H9 (cell line): ENCODE results near the gene CD93. TPM values are rescaled to one million over a fixed set of nuclear protein-coding genes. Genes with fewer than 3 reads are reported as not detected.

Experiments used
- DNase-seq: peaks from one replicate; pipeline ENCODE4 v3.0.0-alpha.2; 2017
- H2AFZ ChIP-seq: one replicate; pipeline ENCODE4 v1.6.1; 2013; ENCODE audit warnings: mild to moderate bottlenecking, low read length, control low read depth, moderate library complexity
- H2AK5ac ChIP-seq: 2 replicates; pipeline ENCODE4 v1.6.1; 2013; ENCODE audit warnings: low read length, control low read depth, mixed read lengths; ENCODE audit not compliant: insufficient read length
- H2BK120ac ChIP-seq: one replicate; pipeline ENCODE4 v1.6.1; 2013; ENCODE audit warnings: low read depth, mild to moderate bottlenecking, low read length, control low read depth, inconsistent platforms; ENCODE audit not compliant: poor library complexity, severe bottlenecking
- H2BK12ac ChIP-seq: 2 replicates; pipeline ENCODE4 v1.6.1; 2013; ENCODE audit warnings: low read length, control low read depth, mixed read lengths, low read depth; ENCODE audit not compliant: insufficient read length
- H2BK15ac ChIP-seq: 2 replicates; pipeline ENCODE4 v1.6.1; 2013; ENCODE audit warnings: low read depth, low read length, control low read depth
- H2BK20ac ChIP-seq: one replicate; pipeline ENCODE4 v1.6.1; 2013; ENCODE audit warnings: low read depth, mild to moderate bottlenecking, low read length, control low read depth, inconsistent platforms; ENCODE audit not compliant: poor library complexity, severe bottlenecking
- H2BK5ac ChIP-seq: 2 replicates; pipeline ENCODE4 v1.6.1; 2013; ENCODE audit warnings: low read length, control low read depth, mixed read lengths; ENCODE audit not compliant: insufficient read length
- H3K14ac ChIP-seq: 2 replicates; pipeline ENCODE4 v1.6.1; 2013; ENCODE audit warnings: low read length, control low read depth; ENCODE audit not compliant: insufficient read depth
- H3K18ac ChIP-seq: 2 replicates; pipeline ENCODE4 v1.6.1; 2013; ENCODE audit warnings: low read depth, mild to moderate bottlenecking, mixed read lengths, low read length, control low read depth; ENCODE audit not compliant: insufficient read length
- H3K23ac ChIP-seq: 2 replicates; pipeline ENCODE4 v1.6.1; 2013; ENCODE audit warnings: low read length, control low read depth, mixed read lengths, low read depth; ENCODE audit not compliant: insufficient read length
- H3K23me2 ChIP-seq: 2 replicates; pipeline ENCODE4 v1.6.1; 2013; ENCODE audit warnings: low read depth, mild to moderate bottlenecking, mixed read lengths, low read length, control low read depth; ENCODE audit not compliant: insufficient read length, poor library complexity, severe bottlenecking
- H3K27ac ChIP-seq: 2 replicates; pipeline ENCODE4 v1.5.1; 2013; ENCODE audit warnings: low read length, control low read depth, mixed read lengths, low read depth; ENCODE audit not compliant: insufficient read length
- H3K27me3 ChIP-seq: 2 replicates; pipeline ENCODE4 v1.6.1; 2013; ENCODE audit warnings: low read length, control low read depth, inconsistent platforms; ENCODE audit not compliant: insufficient read depth
- H3K4ac ChIP-seq: 2 replicates; pipeline ENCODE4 v1.6.1; 2013; ENCODE audit warnings: low read depth, mild to moderate bottlenecking, control low read depth, inconsistent platforms, low read length, moderate library complexity
- H3K4me1 ChIP-seq: 2 replicates; pipeline ENCODE4 v1.6.1; 2013; ENCODE audit warnings: low read length, control low read depth, inconsistent platforms; ENCODE audit not compliant: insufficient read depth
- H3K4me2 ChIP-seq: 2 replicates; pipeline ENCODE4 v1.6.1; 2013; ENCODE audit warnings: low read length, control low read depth, mixed read lengths; ENCODE audit not compliant: insufficient read length, insufficient read depth
- H3K56ac ChIP-seq: 2 replicates; pipeline ENCODE4 v1.6.1; 2013; ENCODE audit warnings: low read depth, mild to moderate bottlenecking, mixed read lengths, low read length, control low read depth; ENCODE audit not compliant: insufficient read length
- H3K79me1 ChIP-seq: 2 replicates; pipeline ENCODE4 v1.6.1; 2013; ENCODE audit warnings: low read depth, mild to moderate bottlenecking, moderate library complexity, low read length, control low read depth, inconsistent platforms; ENCODE audit not compliant: insufficient read depth, poor library complexity, severe bottlenecking
- H3K79me2 ChIP-seq: 2 replicates; pipeline ENCODE4 v1.6.1; 2013; ENCODE audit warnings: low read length, control low read depth, inconsistent platforms; ENCODE audit not compliant: insufficient read depth
- H3K9ac ChIP-seq: 2 replicates; pipeline ENCODE4 v1.6.1; 2013; ENCODE audit warnings: low read length, control low read depth, mixed read lengths; ENCODE audit not compliant: insufficient read length; ENCODE audit errors: extremely low read depth
- H3K9me3 ChIP-seq: one replicate; pipeline ENCODE4 v1.6.1; 2013; ENCODE audit warnings: low read depth, low read length, inconsistent platforms; ENCODE audit not compliant: control insufficient read depth
- H3T11ph ChIP-seq: one replicate; pipeline ENCODE4 v1.6.1; 2013; ENCODE audit warnings: mild to moderate bottlenecking, low read length, control low read depth, inconsistent platforms
- H4K20me1 ChIP-seq: one replicate; pipeline ENCODE4 v1.6.1; 2013; ENCODE audit not compliant: control insufficient read depth, insufficient read length, insufficient read depth
- H4K5ac ChIP-seq: 2 replicates; pipeline ENCODE4 v1.6.1; 2013; ENCODE audit warnings: low read depth, mild to moderate bottlenecking, mixed read lengths, low read length, control low read depth; ENCODE audit not compliant: insufficient read length
- H4K8ac ChIP-seq: replicated peaks from 2 replicates; pipeline ENCODE4 v1.6.1; 2013; ENCODE audit warnings: low read length, control low read depth, mixed read lengths, low read depth; ENCODE audit not compliant: insufficient read length
- H4K91ac ChIP-seq: 2 replicates; pipeline ENCODE4 v1.6.1; 2013; ENCODE audit warnings: low read depth, mild to moderate bottlenecking, moderate library complexity, mixed read lengths, low read length, control low read depth; ENCODE audit not compliant: insufficient read length
- H3K27ac Mint-ChIP-seq, 3 experiments: 2 replicates in 2 of 3; 3 replicates in 1 of 3; pipeline ENCODE4 v1.8.0; 2020 to 2021; ENCODE audit warnings: mixed read lengths in 3 of 3, mild to moderate bottlenecking in 1 of 3, moderate library complexity in 1 of 3
- H3K27me3 Mint-ChIP-seq: 2 replicates; pipeline ENCODE4 v1.8.0; 2021; ENCODE audit warnings: low read depth, mild to moderate bottlenecking, moderate library complexity, mixed read lengths
- H3K36me3 Mint-ChIP-seq, 3 experiments: 2 replicates in 2 of 3; 3 replicates in 1 of 3; pipeline ENCODE4 v1.8.0; 2020 to 2021; ENCODE audit warnings: low read depth in 3 of 3, mixed read lengths in 3 of 3; ENCODE audit not compliant: insufficient read depth in 1 of 3
- H3K4me1 Mint-ChIP-seq, 2 experiments: 2 replicates each; pipeline ENCODE4 v1.8.0; 2020; ENCODE audit warnings: mixed read lengths in 2 of 2
- H3K4me3 Mint-ChIP-seq, 2 experiments: 2 replicates in 1 of 2; 3 replicates in 1 of 2; pipeline ENCODE4 v1.8.0; 2020 to 2021; ENCODE audit warnings: mild to moderate bottlenecking in 2 of 2, mixed read lengths in 2 of 2, moderate library complexity in 1 of 2
- H3K9me3 Mint-ChIP-seq, 2 experiments: 2 replicates in 1 of 2; 3 replicates in 1 of 2; pipeline ENCODE4 v1.8.0; 2020; ENCODE audit warnings: mild to moderate bottlenecking in 2 of 2, mixed read lengths in 2 of 2, moderate library complexity in 1 of 2
- CTCF ChIP-seq: fragments of 200-600 bp; sonication (generic); conservative IDR thresholded peaks from 3 replicates; pipeline ENCODE4 v1.8.0; 2021; ENCODE audit warnings: antibody characterized with exemption, mild to moderate bottlenecking
- WGBS: extraction: QIAGEN DNeasy Blood & Tissue Kit; methylation state at CpG from one replicate; pipeline ENCODE4 v1.1.7; 2013; ENCODE audit warnings: missing lambda C conversion rate, low lambda C conversion rate, mixed read lengths; ENCODE audit not compliant: insufficient read length; ENCODE audit errors: extremely low coverage; 5-methylcytosine and 5-hydroxymethylcytosine counted together
- total RNA-seq: library from RNA; stranded (reverse); gene quantifications from 2 replicates; pipeline ENCODE4 v1.2.1, GENCODE V29; 2021

Gene CD93
- total RNA-seq, 1 experiment from 2014 or later, result not detected

- no peak overlapping the region for H4K91ac ChIP-seq
- H3T11ph ChIP-seq, result no peak overlapping the region
- H3K4me2 ChIP-seq, result no peak overlapping the region
- no peak overlapping the region for H3K9ac ChIP-seq
- H4K5ac ChIP-seq, result no peak overlapping the region
- H3K27me3 ChIP-seq, result no peaks in the 10 kb centered on the region
- no peak overlapping the region for H2AFZ ChIP-seq
- H2BK20ac ChIP-seq, result no peak overlapping the region
- Mint-ChIP-seq H3K9me3 (no peaks in the 10 kb centered on the region; a peak in 1 of 5 replicates), H3K36me3 (no peaks in the 10 kb centered on the region), H3K4me3 (no peak overlapping the region), H3K27me3 (peaks cover 2% of the 10 kb centered on the region; the same call in 1 of the 2 replicates), H3K4me1 (peaks cover 8 to 17% of the 10 kb centered on the region in 2 experiments), H3K27ac (no peak overlapping the region)
- H3K27ac ChIP-seq, result no peak overlapping the region
- no peaks in the 10 kb centered on the region for H3K9me3 ChIP-seq
- WGBS, result no CpG with 5 or more reads among the region's 9 CpGs
- H3K79me2 ChIP-seq, result no peaks in the 10 kb centered on the region
- H2AK5ac ChIP-seq, result no peak overlapping the region
- no peak for DNase-seq
- H3K56ac ChIP-seq, result no peak overlapping the region
- H2BK12ac ChIP-seq, result no peak overlapping the region
- no peak overlapping the region for H2BK120ac ChIP-seq
- no peak overlapping the region for H3K18ac ChIP-seq
- no peak overlapping the region for H3K23ac ChIP-seq
- H3K79me1 ChIP-seq, result no peaks in the 10 kb centered on the region
- no peak overlapping the region for H4K8ac ChIP-seq
- no peak overlapping the region for H3K4ac ChIP-seq
- H2BK5ac ChIP-seq, result no peak overlapping the region
- no peak overlapping the region for H3K14ac ChIP-seq
- no peaks in the 10 kb centered on the region for H3K4me1 ChIP-seq
- no peak overlapping the region for H2BK15ac ChIP-seq
- H4K20me1 ChIP-seq, result no peaks in the 10 kb centered on the region
- TF ChIP-seq CTCF, result no peak
- H3K23me2 ChIP-seq, result no peaks in the 10 kb centered on the region
These were observed 35.7 kb upstream of the CD93 start for GRCh38 chr20:23121751-23122320.
